Lung (tissue), 12 donors: ENCODE data around the gene ARL8A. TPM values are rescaled to one million over a fixed set of nuclear protein-coding genes. Genes with fewer than 3 reads are reported as not detected.

ENCODE experiments used
- ATAC-seq: fragments of 200-7000 bp; cut with Tn5 transposase; one replicate; pipeline ENCODE4 v1.9.1; 2020; ENCODE audit warnings: moderate number of reproducible peaks; ENCODE audit not compliant: insufficient read depth, low FRiP score
- DNase-seq, 3 donors: peaks; one replicate each; pipeline ENCODE4 v3.0.0-alpha.2; 2013 to 2017
- H3K27ac ChIP-seq, 2 donors: one replicate each; pipeline ENCODE4 v1.5.1; 2013; ENCODE audit warnings: mild to moderate bottlenecking in 2 of 2, moderate library complexity in 2 of 2, control low read depth in 1 of 2, inconsistent platforms in 1 of 2, low read depth in 1 of 2, low read length in 1 of 2
- H3K27me3 ChIP-seq, 3 donors: one replicate each; pipeline ENCODE4 v1.5.1; 2013; ENCODE audit warnings: low read length in 2 of 3; ENCODE audit not compliant: control insufficient read depth in 3 of 3, insufficient read depth in 3 of 3
- H3K36me3 ChIP-seq, 4 donors: one replicate each; pipeline ENCODE4 v1.5.1; 2013; ENCODE audit warnings: low read length in 4 of 4, mild to moderate bottlenecking in 1 of 4, moderate library complexity in 1 of 4; ENCODE audit not compliant: control insufficient read depth in 4 of 4, insufficient read depth in 4 of 4
- H3K4me1 ChIP-seq, 5 donors: one replicate each; pipeline ENCODE4 v1.5.1; 2013; ENCODE audit warnings: low read length in 5 of 5, mild to moderate bottlenecking in 2 of 5, moderate library complexity in 1 of 5; ENCODE audit not compliant: control insufficient read depth in 5 of 5, insufficient read depth in 5 of 5
- H3K4me3 ChIP-seq: one replicate; pipeline ENCODE4 v1.5.1; 2013; ENCODE audit warnings: mild to moderate bottlenecking, control low read depth, moderate library complexity
- H3K9ac ChIP-seq, 2 donors: one replicate each; pipeline ENCODE4 v1.5.1; 2013; ENCODE audit warnings: low read length in 2 of 2, control low read depth in 1 of 2; ENCODE audit not compliant: insufficient read depth in 1 of 2
- H3K9me3 ChIP-seq, 4 donors: one replicate each; pipeline ENCODE4 v1.5.1; 2013; ENCODE audit warnings: low read length in 3 of 4, mild to moderate bottlenecking in 1 of 4, moderate library complexity in 1 of 4; ENCODE audit not compliant: control insufficient read depth in 4 of 4, insufficient read depth in 3 of 4
- WGBS, 2 donors: extraction: QIAGEN DNeasy Blood & Tissue Kit; methylation state at CpG; one replicate each; pipeline ENCODE4 v1.1.7; 2013; 5-methylcytosine and 5-hydroxymethylcytosine counted together
- polyA plus RNA-seq, 2 donors: library from polyadenylated mRNA; stranded (reverse); fragments of 200-250 nt; gene quantifications; one replicate each; pipeline ENCODE4 v1.2.1, GENCODE V29; 2013
- total RNA-seq, 2 donors: library from RNA; depleted of rRNA in 1 of 2; stranded (reverse); fragments of >200 nt in 1 of 2; gene quantifications; one replicate each; pipeline ENCODE4 v1.2.1, GENCODE V29; 2014 to 2021
- TF ChIP-seq, protein P1 (sequence below): IDR thresholded peaks from 2 replicates; pipeline ENCODE4 v1.5.1; 2012; ENCODE audit warnings: mild to moderate bottlenecking; ENCODE audit errors: control extremely low read depth, extremely low read depth
- donor health status: control.
- donor health status: control.
- donor health status: Bipolar disorder and iron deficiency.
- donor health status: healthy.
- donor health status: DM: yes; HTN: yes; CAD: no.

The ARL8A gene
- total and polyA plus RNA-seq, 4 donors = 27.8 to 82.0 (median 48.8) TPM

DNA sequence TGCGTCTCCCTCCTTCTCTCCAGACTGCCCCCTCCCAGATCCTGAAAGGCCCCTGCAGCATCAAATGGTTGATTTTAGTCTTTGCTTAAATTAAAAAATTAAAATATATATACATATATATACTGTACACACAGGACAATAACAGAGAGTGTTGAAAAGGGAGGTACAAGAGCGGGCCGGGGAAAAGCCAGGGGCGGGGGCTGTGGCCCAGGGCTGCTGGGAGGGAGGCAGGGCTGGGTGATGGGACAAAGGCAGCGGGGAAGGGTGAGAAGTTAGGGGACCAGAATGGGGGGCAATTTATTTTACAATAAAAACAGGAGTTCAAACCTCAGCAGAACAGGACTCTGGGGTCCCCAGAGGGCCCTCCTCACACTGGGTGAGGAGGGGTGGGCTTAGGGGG, 10.5 kb downstream of the ARL8A start:
- DNase-seq = no peak
- H3K27ac ChIP-seq = peak overlapping the region in 1 of 2 donors; percentile 66
- WGBS, 2 donors = 90 to 95% methylated on average over 5 of the region's 5 CpGs

DNA sequence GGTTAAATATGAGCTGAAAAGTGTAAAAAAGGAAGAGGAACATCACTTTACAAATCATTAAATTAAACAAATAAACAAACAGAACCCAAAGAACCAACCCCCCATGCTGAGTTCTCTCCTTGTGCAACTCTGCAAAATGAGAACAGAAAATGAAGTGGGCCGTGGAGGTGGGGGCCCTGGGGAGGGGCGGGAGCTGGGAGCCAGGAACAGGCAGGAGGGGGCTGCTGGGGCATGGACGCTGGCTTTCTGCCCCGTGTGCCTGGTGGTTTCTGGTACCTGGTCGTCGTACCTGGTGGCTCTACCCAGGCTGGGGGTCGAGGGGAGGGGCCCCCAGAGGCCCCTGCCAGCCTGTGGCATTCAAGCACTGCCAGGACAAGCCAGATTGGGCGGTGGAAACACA, 11.0 kb downstream of the ARL8A start:
- H3K4me1 ChIP-seq = peaks cover 0 to 34% (median 14%) of the 10 kb centered on the region in 5 donors
- WGBS, 2 donors = 60 to 70% methylated on average over 8 of the region's 8 CpGs
- H3K27ac ChIP-seq = peak overlapping the region in 1 of 2 donors; percentile 66
- TF ChIP-seq, protein P1, sequence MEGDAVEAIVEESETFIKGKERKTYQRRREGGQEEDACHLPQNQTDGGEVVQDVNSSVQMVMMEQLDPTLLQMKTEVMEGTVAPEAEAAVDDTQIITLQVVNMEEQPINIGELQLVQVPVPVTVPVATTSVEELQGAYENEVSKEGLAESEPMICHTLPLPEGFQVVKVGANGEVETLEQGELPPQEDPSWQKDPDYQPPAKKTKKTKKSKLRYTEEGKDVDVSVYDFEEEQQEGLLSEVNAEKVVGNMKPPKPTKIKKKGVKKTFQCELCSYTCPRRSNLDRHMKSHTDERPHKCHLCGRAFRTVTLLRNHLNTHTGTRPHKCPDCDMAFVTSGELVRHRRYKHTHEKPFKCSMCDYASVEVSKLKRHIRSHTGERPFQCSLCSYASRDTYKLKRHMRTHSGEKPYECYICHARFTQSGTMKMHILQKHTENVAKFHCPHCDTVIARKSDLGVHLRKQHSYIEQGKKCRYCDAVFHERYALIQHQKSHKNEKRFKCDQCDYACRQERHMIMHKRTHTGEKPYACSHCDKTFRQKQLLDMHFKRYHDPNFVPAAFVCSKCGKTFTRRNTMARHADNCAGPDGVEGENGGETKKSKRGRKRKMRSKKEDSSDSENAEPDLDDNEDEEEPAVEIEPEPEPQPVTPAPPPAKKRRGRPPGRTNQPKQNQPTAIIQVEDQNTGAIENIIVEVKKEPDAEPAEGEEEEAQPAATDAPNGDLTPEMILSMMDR = no peak
- no peaks in the 10 kb centered on the region for H3K27me3 ChIP-seq
- H3K4me3 ChIP-seq = no peak overlapping the region
- peaks cover 5 to 36% (median 12%) of the 10 kb centered on the region in 4 donors for H3K36me3 ChIP-seq
- DNase-seq = peak in 1 of 3 donors; percentile 55
- no peak overlapping the region for H3K9ac ChIP-seq
- no peaks in the 10 kb centered on the region for H3K9me3 ChIP-seq
- no peak for ATAC-seq

More for the DNA sequence above, 10.5 kb downstream of the ARL8A start:
- Histone ChIP-seq H3K9me3 (no peaks in the 10 kb centered on the region), H3K4me1 (peaks cover 0 to 34% (median 14%) of the 10 kb centered on the region in 5 donors), H3K27me3 (no peaks in the 10 kb centered on the region), H3K9ac (no peak overlapping the region), H3K36me3 (peaks cover 5 to 36% (median 12%) of the 10 kb centered on the region in 4 donors), H3K4me3 (no peak overlapping the region)
- TF ChIP-seq, protein P1 = no peak
- no peak for ATAC-seq

DNA sequence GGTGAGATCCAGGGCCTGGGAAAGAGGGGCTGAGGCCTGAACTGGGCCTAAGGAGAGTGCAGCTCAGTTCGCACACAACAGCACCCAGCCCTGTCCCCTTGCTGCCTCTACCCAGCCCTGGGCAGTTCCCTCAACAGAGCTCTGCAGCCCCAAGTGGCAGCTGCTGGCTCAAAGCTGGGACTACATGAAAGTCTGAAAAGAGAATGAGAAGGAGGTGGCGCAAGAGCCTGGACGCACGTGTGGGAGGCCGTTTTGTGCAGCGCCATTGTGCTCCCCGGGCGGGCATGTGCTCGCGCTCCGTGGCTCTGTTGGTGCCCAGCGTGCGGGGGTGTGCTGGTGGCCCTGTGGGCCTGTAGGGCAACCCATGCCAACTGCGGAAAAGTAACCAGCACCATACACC, 11.5 kb downstream of the ARL8A start:
- TF ChIP-seq, protein P1 = no peak
- peak overlapping the region in 1 of 2 donors; percentile 92 for H3K27ac ChIP-seq
- H3K9me3 ChIP-seq = no peaks in the 10 kb centered on the region
- no peaks in the 10 kb centered on the region for H3K27me3 ChIP-seq
- H3K4me3 ChIP-seq = no peak overlapping the region
- DNase-seq (peak; percentile 48 to 69 (median 51)), ATAC-seq (no peak)
- peaks cover 5 to 33% (median 12%) of the 10 kb centered on the region in 4 donors for H3K36me3 ChIP-seq
- H3K4me1 ChIP-seq = peaks cover 0 to 34% (median 14%) of the 10 kb centered on the region in 5 donors
- no peak overlapping the region for H3K9ac ChIP-seq
- WGBS, 2 donors = 60% methylated on average over 14 of the region's 14 CpGs
